ENCODE data around the gene ADD1.

DNA sequence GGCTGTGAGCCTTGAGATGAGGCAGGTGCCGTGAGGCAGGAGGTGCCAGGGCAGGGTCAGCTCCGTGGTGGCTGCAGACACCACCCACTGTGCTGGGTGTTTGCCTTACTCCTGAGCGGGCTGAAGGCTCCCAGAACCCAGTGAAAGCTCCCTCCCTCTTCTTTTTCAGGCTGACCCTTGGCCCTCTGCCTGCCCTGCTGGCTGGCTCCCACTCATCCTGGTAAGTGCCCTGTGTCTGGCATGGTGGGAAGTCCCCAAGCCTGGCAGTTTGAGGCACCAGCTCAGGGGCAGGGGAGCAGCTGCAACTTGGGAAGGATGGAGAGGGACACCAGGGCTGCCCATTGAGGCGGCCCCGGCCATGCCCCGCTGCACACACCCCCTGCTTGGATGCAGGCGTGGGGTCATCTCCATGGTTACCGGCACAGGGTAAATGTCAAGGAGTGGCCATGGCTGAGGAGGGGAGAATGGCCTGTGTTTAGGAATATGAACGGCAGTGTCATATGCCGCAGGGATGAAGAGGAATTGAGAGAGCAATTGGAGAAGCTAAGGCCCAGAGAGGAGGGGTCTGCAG, 33.9 kb upstream of the ADD1 start:
- TF ChIP-seq, protein P1, sequence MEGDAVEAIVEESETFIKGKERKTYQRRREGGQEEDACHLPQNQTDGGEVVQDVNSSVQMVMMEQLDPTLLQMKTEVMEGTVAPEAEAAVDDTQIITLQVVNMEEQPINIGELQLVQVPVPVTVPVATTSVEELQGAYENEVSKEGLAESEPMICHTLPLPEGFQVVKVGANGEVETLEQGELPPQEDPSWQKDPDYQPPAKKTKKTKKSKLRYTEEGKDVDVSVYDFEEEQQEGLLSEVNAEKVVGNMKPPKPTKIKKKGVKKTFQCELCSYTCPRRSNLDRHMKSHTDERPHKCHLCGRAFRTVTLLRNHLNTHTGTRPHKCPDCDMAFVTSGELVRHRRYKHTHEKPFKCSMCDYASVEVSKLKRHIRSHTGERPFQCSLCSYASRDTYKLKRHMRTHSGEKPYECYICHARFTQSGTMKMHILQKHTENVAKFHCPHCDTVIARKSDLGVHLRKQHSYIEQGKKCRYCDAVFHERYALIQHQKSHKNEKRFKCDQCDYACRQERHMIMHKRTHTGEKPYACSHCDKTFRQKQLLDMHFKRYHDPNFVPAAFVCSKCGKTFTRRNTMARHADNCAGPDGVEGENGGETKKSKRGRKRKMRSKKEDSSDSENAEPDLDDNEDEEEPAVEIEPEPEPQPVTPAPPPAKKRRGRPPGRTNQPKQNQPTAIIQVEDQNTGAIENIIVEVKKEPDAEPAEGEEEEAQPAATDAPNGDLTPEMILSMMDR (IDR thresholded peaks at IDR 0.05; ENCODE audit: low read depth, low read length, poor library complexity, severe bottlenecking) = no peak
- no peak for TF ChIP-seq EZH2phosphoT487 (IDR thresholded peaks at IDR 0.05; ENCODE audit: borderline replicate concordance, low read length)

Measured in DOHH2 (cell line).